Effector CD4-positive, alpha-beta T cell (primary cell): ENCODE measurements around the gene ASXL1.

Experiments used
- DNase-seq: peaks from one replicate; pipeline ENCODE4 v3.0.0-alpha.2; 2020

The ASXL1 gene

DNA sequence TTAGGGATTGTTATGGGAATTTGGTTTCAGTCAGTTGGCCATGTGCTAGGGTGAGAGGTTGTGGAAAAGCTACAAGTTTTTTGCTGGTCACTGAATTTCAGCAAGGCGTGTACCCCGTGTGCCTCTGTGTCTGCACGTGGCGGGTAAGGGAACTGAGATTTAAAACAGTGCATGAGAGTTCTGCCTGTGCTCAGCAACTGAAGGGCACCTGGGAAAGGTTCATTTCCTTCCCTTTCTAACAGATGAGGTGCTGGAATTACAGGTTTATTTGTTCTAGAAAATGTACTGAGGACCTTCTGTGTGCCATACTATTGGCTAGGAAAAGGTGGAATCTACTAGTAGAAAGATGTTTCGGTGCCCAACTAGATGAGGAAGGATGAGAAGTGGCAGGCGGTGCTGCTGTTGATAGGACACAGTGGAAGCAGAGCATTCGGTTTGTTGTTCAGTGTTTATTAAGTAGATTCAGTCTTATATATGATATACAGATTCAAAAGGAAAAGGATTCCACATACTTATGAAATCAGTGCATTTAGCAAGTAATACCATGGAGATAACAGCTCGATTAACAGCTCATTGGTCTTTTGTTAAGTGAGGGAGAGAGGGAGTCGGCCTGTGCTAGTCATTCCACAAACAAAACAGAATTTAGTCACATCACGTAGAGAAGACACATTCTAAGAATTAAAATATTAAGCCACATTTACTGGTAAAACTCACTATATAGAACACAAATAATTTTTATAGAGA, 84.7 kb downstream of the ASXL1 start:
- DNase-seq, result no peak

DNA sequence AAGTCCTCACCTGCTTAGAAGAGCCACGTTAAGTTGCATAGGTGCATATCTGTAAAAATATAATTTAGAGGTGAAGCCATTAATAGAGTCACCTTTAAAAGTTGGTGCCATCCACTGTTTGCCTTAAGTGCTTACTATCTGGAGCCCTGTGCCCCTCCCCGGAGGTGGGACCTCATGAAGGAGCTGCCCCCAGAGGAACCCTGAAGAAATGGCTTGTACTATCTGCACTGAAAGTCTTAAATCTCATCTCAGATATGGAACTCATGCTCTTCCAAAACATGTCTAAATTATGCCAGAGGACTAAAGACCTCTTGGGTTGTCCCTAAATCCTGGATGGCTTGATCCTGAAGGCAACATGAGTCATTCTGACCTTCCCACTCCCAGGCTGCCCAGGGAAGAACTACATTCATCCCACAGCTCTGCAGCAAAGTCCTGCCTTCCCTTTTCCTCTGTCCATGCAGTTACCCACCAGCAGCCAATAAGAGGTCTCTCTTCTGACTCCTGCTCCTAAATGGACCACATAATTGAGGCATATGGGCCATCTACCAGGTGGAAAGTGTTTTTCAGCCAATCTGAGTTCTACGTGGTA, 85.3 kb downstream of the ASXL1 start:
- no peak for DNase-seq

DNA sequence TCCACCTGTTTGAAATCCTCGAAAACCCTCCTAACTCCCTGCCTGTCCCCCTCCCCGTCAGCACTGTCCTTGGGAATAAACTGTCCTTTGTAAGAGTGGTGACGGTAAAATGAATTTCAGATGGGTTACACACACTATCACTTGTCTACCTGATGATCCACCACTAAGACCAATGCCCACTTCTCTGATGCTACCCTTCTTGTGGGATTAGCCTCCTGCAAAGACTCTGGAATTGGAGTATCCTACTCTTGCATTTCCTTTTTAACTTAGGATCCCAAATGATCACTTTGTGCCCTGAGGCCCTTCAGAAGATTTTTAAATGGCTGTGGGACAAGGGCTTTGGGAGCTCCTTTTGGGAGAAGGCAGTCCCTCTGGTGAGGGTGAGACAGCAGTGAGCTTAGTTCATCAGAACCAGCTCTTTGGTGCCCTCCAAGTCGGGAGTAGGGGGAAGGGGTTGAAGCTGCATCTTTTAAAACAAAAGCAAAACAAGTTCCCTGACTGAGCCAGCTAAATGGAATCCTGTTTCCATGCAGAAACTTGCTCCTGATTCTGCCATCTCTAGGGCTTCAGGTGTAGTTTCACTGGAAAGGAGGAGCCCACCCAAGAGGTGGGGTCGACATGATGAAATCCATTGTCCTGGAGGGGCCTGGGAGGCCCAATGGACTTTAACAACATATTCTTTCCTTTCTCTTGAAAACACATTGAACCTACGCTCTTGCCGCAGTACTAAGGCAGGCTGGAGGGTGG, 86.5 kb downstream of the ASXL1 start:
- no peak for DNase-seq

DNA sequence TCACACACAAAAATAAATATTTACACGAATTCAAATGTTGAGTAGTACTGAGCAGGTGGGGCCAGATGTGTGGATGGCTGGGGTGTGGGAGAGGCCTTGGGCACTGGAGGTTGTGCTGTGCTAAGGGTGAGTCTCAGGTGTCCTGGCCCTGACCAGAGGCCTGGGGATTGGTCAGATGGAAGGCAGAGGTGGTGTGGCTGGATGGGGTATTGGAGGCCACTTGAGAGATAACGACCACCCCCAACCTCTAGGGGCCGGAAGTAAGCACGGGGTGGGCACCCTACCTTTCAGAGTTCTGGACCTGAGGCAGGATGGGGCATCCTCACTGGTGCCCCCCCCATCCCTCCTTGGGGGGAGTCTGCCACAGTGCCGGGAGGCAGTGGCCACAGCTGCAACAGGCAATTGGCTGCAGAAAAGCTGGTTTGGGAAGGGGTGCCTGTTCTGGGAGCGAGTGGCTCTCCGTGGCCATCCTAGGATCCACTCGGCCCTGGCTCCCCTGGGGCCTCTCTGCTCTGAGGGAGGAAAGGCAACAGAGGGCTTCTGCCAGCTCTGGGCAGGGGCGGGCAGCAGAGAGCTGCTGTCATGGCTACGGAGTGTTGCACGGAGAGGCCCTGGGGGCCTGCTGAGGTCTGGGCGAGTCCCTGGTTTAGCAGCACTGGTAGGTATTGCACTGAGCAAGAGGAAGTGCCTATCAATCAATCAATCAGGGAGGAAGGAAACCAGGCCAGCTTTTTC, 87.6 kb downstream of the ASXL1 start:
- DNase-seq, result no peak

DNA sequence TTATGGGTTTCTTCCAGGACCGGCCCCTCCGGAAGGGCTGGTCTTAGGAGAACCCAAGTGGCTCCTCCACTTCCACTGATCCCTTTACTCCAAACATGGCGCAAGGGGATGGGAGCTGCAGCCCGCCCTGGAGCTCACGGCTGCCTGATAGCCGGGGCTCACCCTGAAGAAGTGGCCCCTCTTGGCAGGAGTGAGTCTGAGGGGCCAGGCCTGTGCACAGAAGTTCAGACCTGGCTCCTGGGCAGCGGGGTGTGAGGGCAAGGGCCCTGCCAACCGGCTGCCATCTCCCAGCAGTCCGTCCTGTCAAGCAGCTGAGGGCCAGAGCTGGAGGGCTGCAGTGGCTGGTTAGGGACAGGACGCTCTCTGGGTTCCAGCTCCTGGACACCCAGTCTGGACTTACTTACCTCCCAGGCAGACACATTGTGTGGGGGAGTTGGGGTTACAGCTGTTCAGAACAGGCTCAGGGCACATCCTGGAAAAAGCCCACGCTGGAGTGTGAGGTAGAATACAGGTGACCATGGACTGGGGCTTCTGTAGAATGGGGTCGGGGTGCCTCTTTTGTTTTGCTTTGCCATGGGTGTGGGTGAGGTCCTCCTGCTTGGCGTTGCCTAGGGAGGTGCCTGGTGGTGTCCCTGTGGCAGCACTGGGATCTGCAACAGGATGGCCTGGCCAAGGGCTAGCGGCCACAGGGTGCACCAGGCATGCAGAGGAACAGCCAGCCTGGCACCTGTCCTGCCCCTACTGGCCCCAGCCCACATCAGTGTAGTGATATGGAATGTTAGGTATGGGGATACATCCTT, 88.4 kb downstream of the ASXL1 start:
- no peak for DNase-seq

DNA sequence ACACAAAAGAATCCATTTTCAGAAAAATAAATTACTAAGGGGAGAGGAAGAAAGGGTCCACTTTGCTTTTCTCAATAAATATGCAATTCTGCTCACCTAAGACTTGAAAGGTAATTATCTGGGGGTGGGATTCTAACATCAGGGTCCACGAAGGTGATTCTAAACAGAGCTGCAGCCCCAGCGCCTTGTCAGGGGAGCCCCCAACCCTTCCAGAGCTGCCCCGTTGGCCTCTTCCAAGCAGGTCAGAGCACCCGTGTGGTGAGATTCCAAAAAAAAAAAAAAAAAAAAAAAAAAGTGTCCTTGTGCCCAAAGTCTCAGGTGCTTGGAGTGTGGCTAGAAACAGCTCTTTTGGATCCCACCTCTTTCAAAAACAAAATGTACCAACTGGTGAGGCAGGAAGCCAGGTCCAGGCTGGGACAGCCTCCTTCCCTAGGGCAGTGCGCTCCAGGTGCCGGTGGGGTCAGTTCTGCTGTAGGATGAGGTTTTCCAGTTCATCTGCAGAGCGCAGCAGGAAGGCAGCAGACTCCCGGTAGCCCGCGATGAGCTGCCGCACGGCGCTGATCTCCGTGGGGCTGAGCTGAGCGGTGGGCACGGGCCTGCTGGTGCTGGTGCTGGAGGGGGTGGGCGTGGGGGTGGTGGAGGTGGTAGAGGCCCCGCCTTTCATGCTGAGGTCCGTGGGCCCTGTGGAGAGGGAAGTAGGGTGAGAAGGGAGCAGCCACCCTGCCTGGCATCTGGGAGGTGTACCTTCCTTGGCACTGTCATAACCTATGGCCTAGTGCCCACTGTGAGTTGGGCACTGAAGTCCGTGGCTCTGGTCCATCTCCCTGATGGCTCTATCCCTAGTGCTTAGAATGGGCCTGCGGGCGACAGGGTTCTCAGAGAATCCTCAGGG, 89.3 kb downstream of the ASXL1 start:
- no peak for DNase-seq

DNA sequence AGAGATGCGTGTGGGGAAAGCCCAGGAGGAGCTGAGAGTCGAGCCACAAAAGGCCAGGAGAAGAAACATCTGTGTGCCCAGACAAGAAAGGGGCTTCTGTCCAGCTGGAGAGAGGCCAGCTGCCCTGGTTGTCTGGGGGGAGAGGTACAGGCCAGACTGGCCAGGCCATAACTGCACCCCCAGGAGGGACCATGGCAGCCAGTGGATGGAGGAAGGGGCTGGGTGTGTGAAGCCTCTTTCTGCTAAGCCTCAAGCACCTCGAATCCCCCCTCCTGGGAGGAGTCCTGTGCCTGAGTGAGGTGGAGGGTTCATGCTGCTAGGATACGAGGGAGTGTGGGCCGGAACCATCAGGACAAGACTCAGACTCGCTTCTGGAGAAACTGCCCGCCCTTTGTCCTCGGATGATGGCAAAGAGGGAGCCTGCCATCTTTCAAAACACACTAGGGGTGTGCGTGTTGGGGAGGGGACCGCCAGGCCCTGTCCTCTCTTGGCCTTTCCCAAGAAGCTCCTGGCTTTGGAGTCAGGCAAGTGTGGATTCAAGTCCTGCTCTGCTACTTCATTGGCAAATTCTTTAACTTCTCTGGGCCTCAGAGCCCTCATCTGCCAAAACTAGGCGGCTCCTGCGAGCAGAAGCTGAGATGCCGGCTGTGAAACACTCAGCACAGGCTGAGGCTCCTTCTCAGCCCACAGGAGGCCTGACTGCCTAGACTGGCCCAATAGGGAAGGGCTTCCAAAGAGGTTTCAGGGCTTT, 90.3 kb downstream of the ASXL1 start:
- DNase-seq, result no peak

DNA sequence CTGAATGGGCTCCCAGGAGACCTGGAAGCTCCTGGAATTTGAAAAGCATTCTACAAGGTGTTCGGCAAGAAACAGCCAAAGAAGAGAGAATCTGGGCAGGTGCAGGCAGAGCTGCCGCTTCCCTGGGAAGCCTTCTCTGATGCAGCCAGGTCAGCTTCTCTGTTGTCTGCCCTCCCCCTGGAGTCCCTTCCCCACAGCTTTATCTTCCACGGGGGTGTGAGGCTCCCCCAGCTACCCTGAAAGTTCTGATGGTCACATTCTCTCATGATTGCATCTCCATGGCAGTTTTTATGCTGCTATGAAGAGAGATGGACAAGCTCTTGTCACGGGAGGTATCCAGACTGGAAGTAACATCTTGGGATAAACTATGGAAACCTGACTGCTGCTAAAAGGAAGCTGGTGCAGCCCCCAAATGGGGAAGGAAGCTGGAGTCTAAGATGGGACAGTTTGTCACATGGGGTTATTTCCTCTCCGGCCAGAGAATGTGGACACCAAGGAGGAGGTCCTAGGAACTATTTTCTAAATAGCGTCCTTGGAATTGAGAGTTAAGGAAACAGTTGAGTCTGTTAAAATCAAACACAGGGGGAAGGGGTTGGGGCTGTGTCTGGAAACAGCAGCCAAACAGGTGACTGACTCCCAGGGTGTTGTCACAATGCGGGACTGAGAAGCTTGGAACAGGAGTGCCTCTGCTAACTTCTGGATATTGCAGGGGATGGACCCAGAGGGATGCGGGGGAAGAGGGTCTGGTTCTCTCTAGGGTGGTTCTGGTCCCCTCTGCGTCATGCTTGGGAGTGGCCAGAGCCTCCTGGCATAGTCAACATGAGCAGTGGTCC, 91.1 kb downstream of the ASXL1 start:
- DNase-seq, result no peak

DNA sequence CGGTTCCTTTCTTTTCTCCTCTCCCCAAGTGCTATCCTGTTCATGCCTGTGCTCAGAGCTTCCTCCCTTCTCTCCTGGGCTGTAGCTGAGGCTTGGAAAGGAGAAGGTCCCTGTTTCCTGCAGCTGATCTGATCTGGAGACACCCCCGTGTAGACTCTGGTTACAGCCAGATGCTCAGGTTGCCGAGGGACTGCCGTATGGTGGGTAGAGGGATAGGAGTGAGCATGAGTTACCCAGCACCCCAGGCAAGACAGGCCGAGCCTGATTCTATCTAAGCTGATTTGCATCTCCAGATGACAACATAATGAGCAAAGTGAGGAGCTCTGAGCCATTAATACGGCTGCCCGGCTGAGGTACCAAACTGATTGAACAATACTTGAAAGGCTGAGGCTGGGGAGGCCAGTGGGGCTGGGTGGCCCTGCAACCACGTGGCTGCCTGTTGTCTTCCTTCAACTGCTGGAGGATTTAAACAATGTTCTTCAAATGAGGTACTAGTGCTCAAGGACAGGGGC, 91.8 kb downstream of the ASXL1 start:
- no peak for DNase-seq

DNA sequence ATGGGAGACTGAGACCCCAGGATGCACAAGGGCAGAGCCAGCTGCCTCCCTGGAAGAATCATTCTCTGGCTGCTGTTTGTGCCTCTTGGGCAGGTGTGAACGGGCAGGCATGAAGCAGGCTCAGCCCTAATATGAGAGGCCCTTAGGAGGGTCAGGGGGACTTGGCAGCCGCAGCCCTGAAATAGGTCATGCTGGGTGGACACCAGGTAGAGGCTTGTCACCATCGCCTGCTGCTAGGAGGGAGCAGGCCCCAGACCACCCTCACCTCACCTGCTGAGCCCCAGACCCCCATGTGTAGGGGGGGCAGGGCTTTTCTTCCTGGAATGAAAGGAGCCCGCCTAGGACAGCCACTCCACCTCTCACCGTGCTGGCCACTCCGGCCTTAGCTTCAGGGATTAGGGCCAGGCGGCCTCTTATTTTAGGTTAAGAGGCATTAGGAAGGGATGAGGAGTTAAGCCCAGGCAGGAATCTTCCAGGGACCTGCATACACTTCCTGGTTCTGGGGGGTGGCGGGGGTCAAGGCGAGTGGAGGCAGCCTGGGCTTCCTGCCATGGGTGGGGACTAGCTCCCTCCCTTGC, 92.4 kb downstream of the ASXL1 start:
- DNase-seq, result no peak

DNA sequence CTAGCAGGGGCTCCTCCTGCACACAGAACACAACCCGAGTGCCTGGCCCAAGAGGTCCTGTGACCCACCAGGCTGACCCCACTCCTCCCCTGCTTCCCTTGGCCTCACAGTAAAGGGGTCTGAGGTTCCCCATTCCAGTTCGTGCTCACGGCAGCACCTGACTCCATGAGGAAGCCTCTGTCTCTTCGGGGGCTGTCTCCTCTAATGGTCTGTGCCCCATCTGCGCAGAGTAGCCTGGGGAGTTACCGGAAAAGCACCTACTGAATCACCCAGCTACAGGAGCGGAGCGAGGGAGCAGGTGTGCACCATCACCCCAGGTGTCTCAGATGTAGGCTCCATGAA, 93.2 kb downstream of the ASXL1 start:
- DNase-seq, result no peak

DNA sequence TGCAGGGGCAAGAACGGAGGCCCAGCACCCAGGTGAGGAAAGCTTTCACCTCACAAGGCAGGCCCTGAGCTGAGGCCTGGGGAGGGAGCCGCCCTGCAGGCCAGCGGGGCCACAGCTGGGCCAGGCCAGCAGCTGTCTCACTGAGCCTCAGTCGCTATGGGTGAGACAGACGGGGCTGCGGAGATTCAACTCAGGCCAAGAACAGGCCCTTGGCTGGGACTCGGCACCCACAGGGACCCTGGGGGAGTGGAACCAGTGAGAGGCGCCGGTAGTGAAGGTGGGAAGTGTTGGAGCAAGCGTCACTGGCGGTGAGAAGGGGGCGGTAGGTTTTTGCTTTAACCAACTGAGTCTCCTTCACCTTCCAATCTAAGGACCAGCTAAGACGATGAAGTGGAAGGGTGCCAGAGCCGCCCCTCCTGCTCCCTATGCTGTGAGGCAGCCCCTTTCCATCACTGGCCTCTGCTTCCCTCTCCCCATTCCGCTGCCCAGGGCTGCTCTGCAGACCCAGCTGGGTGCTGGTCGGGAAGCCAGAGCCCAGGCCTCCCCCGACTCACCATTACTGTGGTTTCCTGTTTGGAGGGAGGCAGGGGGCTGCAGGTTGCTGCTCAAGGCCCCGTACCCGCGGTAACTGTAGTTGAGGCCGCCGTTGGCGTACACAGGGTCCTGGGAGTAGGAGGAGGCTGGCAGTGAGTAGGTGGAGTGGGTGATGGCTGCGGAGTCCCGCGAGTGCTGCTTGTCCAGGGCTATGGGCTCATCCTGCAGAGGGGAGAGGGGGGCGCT, 93.7 kb downstream of the ASXL1 start:
- DNase-seq, result no peak

DNA sequence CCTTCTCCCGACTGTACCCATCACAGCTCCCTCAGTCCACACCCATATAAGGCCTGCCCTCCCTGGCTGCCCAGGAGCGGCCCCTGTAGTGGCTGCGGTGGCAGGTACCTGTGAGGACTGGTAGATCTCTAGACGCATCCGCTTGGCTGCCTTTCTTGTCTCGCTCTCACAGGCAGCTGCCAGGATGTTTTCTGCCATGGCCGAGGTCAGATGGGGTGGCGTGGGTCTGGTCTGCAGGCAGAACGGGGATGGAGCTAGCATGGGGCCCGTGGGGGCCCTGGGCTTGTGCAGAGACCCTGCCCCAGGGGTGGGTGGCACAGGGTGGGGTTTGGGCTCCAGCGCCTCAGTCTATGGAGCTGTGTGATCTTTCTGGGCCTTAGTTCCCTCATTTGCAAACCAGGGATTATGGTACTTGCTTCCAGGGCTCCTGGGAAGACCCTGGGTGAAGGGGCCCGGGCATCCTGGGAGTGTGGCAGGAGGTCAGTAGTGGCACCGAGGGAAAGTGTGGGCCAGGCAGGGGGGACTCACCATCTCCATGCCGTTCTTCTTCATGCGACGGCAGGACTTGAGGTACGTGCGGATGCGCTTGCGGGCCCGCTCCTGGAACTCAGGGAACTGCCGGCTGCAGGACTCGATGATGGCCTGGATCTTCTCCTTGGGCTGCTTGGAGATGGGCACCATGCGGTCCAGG, 94.8 kb downstream of the ASXL1 start:
- DNase-seq, result no peak

DNA sequence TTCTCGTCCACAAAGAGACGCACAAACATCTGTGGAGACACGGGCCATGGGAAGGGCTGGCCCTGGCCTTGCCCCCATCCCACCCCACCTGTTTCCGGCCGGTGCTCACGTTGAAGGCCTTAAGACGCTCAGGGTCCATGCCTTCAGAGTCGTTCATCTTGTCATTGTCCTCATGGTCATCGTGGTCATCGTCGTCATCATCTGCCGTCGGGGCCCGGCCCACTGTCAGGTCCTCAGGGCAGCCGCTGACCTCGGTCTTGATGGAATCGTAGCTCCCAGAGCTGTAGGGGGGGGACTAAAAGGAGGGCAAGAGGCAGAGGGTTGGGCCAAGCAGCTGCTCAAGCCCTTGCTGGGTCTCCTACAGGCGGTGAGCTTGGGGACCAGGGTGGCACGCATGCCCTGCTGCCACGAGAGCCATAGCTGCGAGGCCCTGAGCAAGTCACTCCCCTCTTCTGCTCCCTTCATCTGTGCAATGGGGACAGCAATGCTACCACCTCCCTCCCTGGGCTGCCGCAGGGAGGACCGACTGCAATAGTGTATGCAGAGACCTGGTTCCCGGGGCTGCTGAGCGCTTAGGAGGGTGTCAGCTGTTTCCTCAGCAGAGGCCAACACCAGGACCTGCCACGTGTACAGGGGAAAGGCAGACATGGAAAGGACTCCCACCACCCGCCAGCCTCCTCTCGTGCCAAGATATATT, 95.5 kb downstream of the ASXL1 start:
- DNase-seq, result no peak

DNA sequence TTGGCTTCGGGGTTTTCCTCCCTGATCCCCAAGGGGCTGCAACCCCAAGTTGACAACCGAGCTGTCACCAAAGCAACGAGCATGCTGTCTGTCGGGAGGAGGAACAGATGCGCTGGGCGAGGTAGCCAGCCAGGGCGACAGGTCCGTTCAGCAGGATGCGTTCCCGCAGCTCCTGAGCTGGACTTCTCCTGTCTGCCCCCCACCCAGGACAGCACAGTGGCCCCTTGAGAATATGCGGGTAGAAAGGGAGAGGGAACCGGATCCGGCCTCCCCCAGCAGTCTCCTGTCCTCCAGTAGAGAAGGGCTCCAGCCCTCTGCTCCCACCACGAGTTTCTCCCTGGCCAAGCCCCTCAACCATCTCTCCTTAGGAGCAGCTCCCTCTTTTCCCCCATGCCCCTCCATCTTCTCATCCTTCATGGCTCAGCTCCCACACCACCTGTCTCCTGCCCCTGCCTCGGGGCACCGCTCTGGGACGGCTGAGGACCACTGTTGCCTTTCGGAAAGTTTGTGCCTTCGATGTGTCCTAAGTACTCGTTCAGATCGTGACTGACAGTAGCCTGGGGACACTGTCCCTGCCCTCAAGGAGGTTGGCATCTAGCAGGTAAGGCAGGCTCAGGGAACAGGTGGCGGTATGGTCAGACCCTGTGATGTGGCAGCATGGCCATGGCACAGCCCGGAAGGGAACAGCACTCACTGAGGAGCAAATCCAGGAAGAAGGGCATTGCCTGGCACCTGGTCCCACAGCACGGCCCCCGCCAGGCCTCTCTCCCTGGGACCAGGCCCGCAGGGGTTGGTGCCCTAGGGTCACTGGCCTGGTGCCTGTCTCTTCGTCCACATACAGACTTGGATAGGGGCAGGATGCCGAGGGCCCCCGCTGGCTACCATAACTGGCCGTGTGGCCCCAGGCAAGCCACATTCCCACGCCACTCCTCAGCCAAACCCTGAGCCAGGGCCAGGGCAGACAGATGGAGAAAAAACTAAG, 96.3 kb downstream of the ASXL1 start:
- no peak for DNase-seq
